Activated T-cell treated with anti-CD3 and anti-CD28 coated beads, Interleukin-2, amount 50 U/mL, for 4 hours (primary cell): ENCODE measurements around the gene ABCG5. TPM values are rescaled to one million over a fixed set of nuclear protein-coding genes. Genes with fewer than 3 reads are reported as not detected.

Experiments used
- ATAC-seq, 2 donors: fragments of 200-7000 bp; cut with Tn5 transposase; one replicate each; pipeline ENCODE4 v1.10.0; 2021
- DNase-seq: peaks from one replicate; pipeline ENCODE4 v3.0.0-alpha.2; 2020
- H3K27me3 Mint-ChIP-seq: one replicate; pipeline ENCODE4 v1.8.0; 2021; ENCODE audit warnings: low read depth, mixed read lengths
- H3K36me3 Mint-ChIP-seq: one replicate; pipeline ENCODE4 v1.8.0; 2022; ENCODE audit warnings: mixed read lengths; ENCODE audit not compliant: insufficient read depth
- H3K4me1 Mint-ChIP-seq: one replicate; pipeline ENCODE4 v1.8.0; 2021; ENCODE audit warnings: low read depth, mixed read lengths
- H3K4me3 Mint-ChIP-seq: one replicate; pipeline ENCODE4 v1.8.0; 2021; ENCODE audit warnings: mild to moderate bottlenecking, moderate library complexity, mixed read lengths
- H3K9me3 Mint-ChIP-seq: one replicate; pipeline ENCODE4 v1.8.0; 2021; ENCODE audit warnings: mixed read lengths
- total RNA-seq, 3 donors: library from RNA; stranded (reverse); gene quantifications; one replicate each; pipeline ENCODE4 v1.2.1, GENCODE V29; 2021

Gene ABCG5
- total RNA-seq, 3 donors from 2014 or later = not detected

- no peak overlapping the region for H3K4me3 Mint-ChIP-seq
- DNase-seq = no peak
- peaks cover 19% of the 10 kb centered on the region for H3K27me3 Mint-ChIP-seq
- H3K36me3 Mint-ChIP-seq = no peaks in the 10 kb centered on the region
- ATAC-seq = no peak
- no peaks in the 10 kb centered on the region for H3K9me3 Mint-ChIP-seq
- peaks cover 3% of the 10 kb centered on the region for H3K4me1 Mint-ChIP-seq
Measured at GRCh38 chr2:43831543-43832294, 6.9 kb downstream of the ABCG5 start.

- Mint-ChIP-seq H3K27me3 (peaks cover 42% of the 10 kb centered on the region), H3K4me1 (peaks cover 3% of the 10 kb centered on the region), H3K9me3 (no peaks in the 10 kb centered on the region), H3K36me3 (no peaks in the 10 kb centered on the region), H3K4me3 (no peak overlapping the region)
- DNase-seq (no peak), ATAC-seq (no peak)
Measured at GRCh38 chr2:43826305-43827250, 12.1 kb downstream of the ABCG5 start.

- Mint-ChIP-seq H3K4me1 (no peaks in the 10 kb centered on the region), H3K9me3 (no peaks in the 10 kb centered on the region), H3K4me3 (no peak overlapping the region), H3K27me3 (peaks cover 41% of the 10 kb centered on the region), H3K36me3 (no peaks in the 10 kb centered on the region)
- DNase-seq = no peak
- ATAC-seq = no peak
Measured at GRCh38 chr2:43825841-43826240, 12.8 kb downstream of the ABCG5 start.

- Mint-ChIP-seq H3K27me3 (peaks cover 37% of the 10 kb centered on the region), H3K36me3 (no peaks in the 10 kb centered on the region), H3K4me3 (no peak overlapping the region), H3K9me3 (no peaks in the 10 kb centered on the region), H3K4me1 (no peaks in the 10 kb centered on the region)
- DNase-seq (no peak), ATAC-seq (no peak)
Measured at GRCh38 chr2:43824951-43825493, 13.6 kb downstream of the ABCG5 start.

GRCh38 chr2:43824512-43824911 is 14.1 kb downstream of the ABCG5 start:
- Mint-ChIP-seq H3K4me1 (no peaks in the 10 kb centered on the region), H3K36me3 (no peaks in the 10 kb centered on the region), H3K27me3 (peaks cover 35% of the 10 kb centered on the region), H3K9me3 (no peaks in the 10 kb centered on the region), H3K4me3 (no peak overlapping the region)
- ATAC-seq (no peak), DNase-seq (no peak)

GRCh38 chr2:43823751-43824150 is 14.9 kb downstream of the ABCG5 start:
- Mint-ChIP-seq H3K4me3 (no peak overlapping the region), H3K36me3 (no peaks in the 10 kb centered on the region), H3K4me1 (no peaks in the 10 kb centered on the region), H3K27me3 (peaks cover 32% of the 10 kb centered on the region), H3K9me3 (no peaks in the 10 kb centered on the region)
- no peak for DNase-seq
- no peak for ATAC-seq

- ATAC-seq (no peak), DNase-seq (no peak)
- Mint-ChIP-seq H3K4me1 (no peaks in the 10 kb centered on the region), H3K4me3 (no peak overlapping the region), H3K27me3 (peaks cover 29% of the 10 kb centered on the region), H3K36me3 (no peaks in the 10 kb centered on the region), H3K9me3 (no peaks in the 10 kb centered on the region)
Measured at GRCh38 chr2:43822839-43823238, 15.8 kb downstream of the ABCG5 start.

GRCh38 chr2:43819491-43820163 is 19.0 kb downstream of the ABCG5 start:
- ATAC-seq (no peak), DNase-seq (no peak)
- Mint-ChIP-seq H3K9me3 (peaks cover 4% of the 10 kb centered on the region), H3K36me3 (no peaks in the 10 kb centered on the region), H3K27me3 (peaks cover 20% of the 10 kb centered on the region), H3K4me1 (no peaks in the 10 kb centered on the region), H3K4me3 (no peak overlapping the region)

- Mint-ChIP-seq H3K27me3 (peaks cover 17% of the 10 kb centered on the region), H3K4me3 (no peak overlapping the region), H3K9me3 (peaks cover 4% of the 10 kb centered on the region), H3K4me1 (no peaks in the 10 kb centered on the region), H3K36me3 (no peaks in the 10 kb centered on the region)
- DNase-seq (no peak), ATAC-seq (no peak)
Measured at GRCh38 chr2:43818761-43819160, 19.9 kb downstream of the ABCG5 start.

GRCh38 chr2:43814711-43815110 is 23.9 kb downstream of the ABCG5 start:
- Mint-ChIP-seq H3K36me3 (no peaks in the 10 kb centered on the region), H3K9me3 (peaks cover 4% of the 10 kb centered on the region), H3K27me3 (no peaks in the 10 kb centered on the region), H3K4me1 (no peaks in the 10 kb centered on the region), H3K4me3 (no peak overlapping the region)
- DNase-seq = no peak
- no peak for ATAC-seq

- ATAC-seq (no peak), DNase-seq (no peak)
- peaks cover 4% of the 10 kb centered on the region for H3K9me3 Mint-ChIP-seq
- H3K36me3 Mint-ChIP-seq = no peaks in the 10 kb centered on the region
- no peaks in the 10 kb centered on the region for H3K27me3 Mint-ChIP-seq
- no peaks in the 10 kb centered on the region for H3K4me1 Mint-ChIP-seq
- H3K4me3 Mint-ChIP-seq = no peak overlapping the region
Measured at GRCh38 chr2:43812947-43813346, 25.7 kb downstream of the ABCG5 start.

- Mint-ChIP-seq H3K4me3 (no peak overlapping the region), H3K27me3 (no peaks in the 10 kb centered on the region), H3K9me3 (peaks cover 4% of the 10 kb centered on the region), H3K36me3 (no peaks in the 10 kb centered on the region), H3K4me1 (no peaks in the 10 kb centered on the region)
- ATAC-seq (no peak), DNase-seq (no peak)
Measured at GRCh38 chr2:43812006-43812405, 26.6 kb downstream of the ABCG5 start.

GRCh38 chr2:43810888-43811287 is 27.8 kb downstream of the ABCG5 start:
- no peak overlapping the region for H3K4me3 Mint-ChIP-seq
- DNase-seq = no peak
- peaks cover 4% of the 10 kb centered on the region for H3K9me3 Mint-ChIP-seq
- H3K4me1 Mint-ChIP-seq = no peaks in the 10 kb centered on the region
- no peak for ATAC-seq
- peaks cover 7% of the 10 kb centered on the region for H3K36me3 Mint-ChIP-seq
- no peaks in the 10 kb centered on the region for H3K27me3 Mint-ChIP-seq

- peaks cover 9% of the 10 kb centered on the region for H3K36me3 Mint-ChIP-seq
- DNase-seq (no peak), ATAC-seq (no peak)
- H3K9me3 Mint-ChIP-seq = peaks cover 1% of the 10 kb centered on the region
- H3K4me3 Mint-ChIP-seq = no peak overlapping the region
- H3K4me1 Mint-ChIP-seq = no peaks in the 10 kb centered on the region
- no peaks in the 10 kb centered on the region for H3K27me3 Mint-ChIP-seq
Measured at GRCh38 chr2:43810452-43810851, 28.2 kb downstream of the ABCG5 start.
